ENCODE results near the gene OR2A12.
"Not testable (repeated sequence)": the region's sequence is repeated elsewhere in the genome, so short reads cannot be mapped to it uniquely, and the experiment has no call there.

OR2A12 gene

GRCh38 chr7:144085978-144086377 lies at the start of gene OR2A12:
Gene OR2A12, plus strand, starts transcription at chr7:144086278. Its CDS starts 8,830 bp downstream, at chr7:144095108.
- DNase-seq (ENCODE audit: low read depth) = no peak

- no peak for DNase-seq (ENCODE audit: low read depth)
Observed at GRCh38 chr7:144036302-144036885, 49.7 kb upstream of the OR2A12 start.

- DNase-seq (ENCODE audit: low read depth) = no peak
Observed at GRCh38 chr7:144037414-144038035, 48.6 kb upstream of the OR2A12 start.

- no peak for DNase-seq (ENCODE audit: low read depth)
Observed at GRCh38 chr7:144038887-144039286, 47.2 kb upstream of the OR2A12 start.

GRCh38 chr7:144048648-144049047 lies 37.4 kb upstream of the OR2A12 start, which contains the start of gene OR2A5:
Gene OR2A5, plus strand, starts transcription at chr7:144048948. Its CDS starts 1,454 bp downstream, at chr7:144050402.
- no peak for DNase-seq (ENCODE audit: low read depth)

GRCh38 chr7:144049491-144049890 lies 36.6 kb upstream of the OR2A12 start:
- no peak for DNase-seq (ENCODE audit: low read depth)

GRCh38 chr7:144050093-144050492 lies 36.0 kb upstream of the OR2A12 start:
- DNase-seq (ENCODE audit: low read depth) = no peak

GRCh38 chr7:144050884-144051283 lies 35.2 kb upstream of the OR2A12 start:
- DNase-seq (ENCODE audit: low read depth) = not testable (repeated sequence)

GRCh38 chr7:144057954-144058353 lies 28.1 kb upstream of the OR2A12 start:
- no peak for DNase-seq (ENCODE audit: low read depth)

- DNase-seq (ENCODE audit: low read depth) = no peak
Observed at GRCh38 chr7:144063710-144064109, 22.4 kb upstream of the OR2A12 start.

- no peak for DNase-seq (ENCODE audit: low read depth)
Observed at GRCh38 chr7:144069511-144069910, 16.6 kb upstream of the OR2A12 start, which contains the start of gene OR2A25. Gene OR2A25, plus strand, starts transcription at chr7:144069811. Its CDS starts 4,409 bp downstream, at chr7:144074220.

- no peak for DNase-seq (ENCODE audit: low read depth)
Observed at GRCh38 chr7:144069953-144070352, 16.1 kb upstream of the OR2A12 start.

- DNase-seq (ENCODE audit: low read depth) = no peak
Observed at GRCh38 chr7:144074374-144074773, 11.7 kb upstream of the OR2A12 start.

- DNase-seq (ENCODE audit: low read depth) = no peak
Observed at GRCh38 chr7:144086730-144087129, 652 bp downstream of the OR2A12 start.

GRCh38 chr7:144087230-144087629 lies 1.2 kb downstream of the OR2A12 start:
- no peak for DNase-seq (ENCODE audit: low read depth)

GRCh38 chr7:144090667-144091066 lies 4.6 kb downstream of the OR2A12 start:
- DNase-seq (ENCODE audit: low read depth) = no peak

GRCh38 chr7:144098776-144099175 lies 12.7 kb downstream of the OR2A12 start:
- DNase-seq (ENCODE audit: low read depth) = no peak

GRCh38 chr7:144100607-144101006 lies 14.5 kb downstream of the OR2A12 start:
- DNase-seq (ENCODE audit: low read depth) = no peak

GRCh38 chr7:144102041-144102440 lies 16.0 kb downstream of the OR2A12 start:
- DNase-seq (ENCODE audit: low read depth) = no peak

GRCh38 chr7:144105211-144105610 lies 19.1 kb downstream of the OR2A12 start:
- no peak for DNase-seq (ENCODE audit: low read depth)

GRCh38 chr7:144109283-144109682 lies 23.2 kb downstream of the OR2A12 start, which contains the start of gene OR2A2:
Gene OR2A2, plus strand, starts transcription at chr7:144109583. Its CDS starts 0 bp downstream, at chr7:144109583.
- DNase-seq (ENCODE audit: low read depth) = no peak

GRCh38 chr7:144110272-144110671 lies 24.2 kb downstream of the OR2A12 start:
- DNase-seq (ENCODE audit: low read depth) = no peak

GRCh38 chr7:144113651-144114050 lies 27.6 kb downstream of the OR2A12 start:
- DNase-seq (ENCODE audit: low read depth) = no peak

- DNase-seq (ENCODE audit: low read depth) = no peak
Observed at GRCh38 chr7:144118341-144118740, 32.3 kb downstream of the OR2A12 start.

Measured in activated T-cell treated with anti-CD3 and anti-CD28 coated beads for 24 hours (primary cell).